ENCODE measurements around the gene SCN5A. TPM values are rescaled to one million over a fixed set of nuclear protein-coding genes. Genes with fewer than 3 reads are reported as not detected.
A peak's percentile ranks its signal among the peaks of the same experiment; 100 is the strongest.

SCN5A gene
- total RNA-seq (under 1 TPM; 0.09 to 0.97 TPM), polyA plus RNA-seq (ENCODE audit: insufficient read length in 6 of 6) (under 1 TPM; 0.54 to 0.97 (median 0.83) TPM)
- long read RNA-seq, donor 1 = 0 reads
- long read RNA-seq, donor 2 = 0 reads
- long read RNA-seq, donor 3 = 0 reads
- long read RNA-seq, donor 4 = 0 reads
- long read RNA-seq, donor 5 = 0 reads
- long read RNA-seq, donor 6 = 0 reads
- long read RNA-seq, donor 7 = 0 reads
- long read RNA-seq, donor 8 = 0 reads
- long read RNA-seq, donor 9 = 0 reads
- long read RNA-seq, donor 10 = 0 reads
- long read RNA-seq, donor 11 = 0 reads
- long read RNA-seq, donor 12 = 0 reads

DNA sequence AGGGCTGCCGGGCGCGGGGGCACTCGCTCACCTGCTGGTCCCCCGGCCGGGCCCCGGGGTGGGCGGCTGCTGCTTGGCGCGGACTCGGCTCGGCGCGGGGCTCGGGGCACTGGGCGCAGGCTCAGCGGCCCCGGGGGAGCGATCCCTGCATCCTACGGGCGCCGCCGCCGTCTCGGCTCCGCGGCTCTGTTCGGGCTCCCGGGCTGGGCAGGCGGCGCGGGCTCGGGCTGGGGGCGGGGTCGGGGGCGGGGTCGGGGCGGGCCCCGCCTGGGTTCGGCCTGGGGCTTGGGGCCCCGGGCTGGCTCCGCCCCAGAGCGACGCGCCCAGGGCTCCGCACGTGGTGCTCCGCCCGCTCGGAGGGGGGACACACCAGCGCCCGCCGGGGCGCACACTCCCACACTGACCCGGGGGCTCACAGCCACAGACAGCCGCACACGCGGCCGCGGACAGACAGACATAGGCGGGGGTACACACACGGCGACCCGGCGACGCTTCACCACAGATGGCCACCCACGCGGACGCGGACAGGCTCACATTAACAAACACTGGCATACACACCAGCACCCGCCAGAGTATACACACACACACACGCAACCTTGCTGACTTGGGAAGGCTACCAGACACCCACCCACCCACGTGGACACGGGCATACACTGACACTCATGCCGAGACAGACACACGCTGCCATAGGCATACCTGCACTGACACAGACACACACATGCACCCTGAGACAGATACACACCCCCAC lies at the start of gene SCN5A:
TSS of gene SCN5A (minus strand) at position 188 of the 748 bp plus-strand sequence. CDS start 16,380 bp downstream, outside the sequence.
- H3K27ac ChIP-seq = no peak within 1 kb of the TSS
- DNase-seq (peak in 3 of 4 donors; percentile 43 to 88 (median 77)), ATAC-seq (peak; percentile 90)
- H3K4me3 ChIP-seq = peak within 1 kb of the TSS; percentile 22 to 27
- no peaks in the 10 kb centered on the region for H3K36me3 ChIP-seq
- peaks cover 5 to 23% of the 10 kb centered on the region in 2 donors for H3K4me1 ChIP-seq
- peaks cover 30 to 98% of the 10 kb centered on the region in 2 donors for H3K27me3 ChIP-seq
- peaks cover 0 to 1% of the 10 kb centered on the region in 2 donors for H3K9me3 ChIP-seq
- intact Hi-C loops (cut with DNase I) = loop anchor here in 1 of 2 donors (5.0 kb wide), 1 partner anchor 127 kb away; no protein-coding TSS in a partner anchor
- TF ChIP-seq, protein P1, sequence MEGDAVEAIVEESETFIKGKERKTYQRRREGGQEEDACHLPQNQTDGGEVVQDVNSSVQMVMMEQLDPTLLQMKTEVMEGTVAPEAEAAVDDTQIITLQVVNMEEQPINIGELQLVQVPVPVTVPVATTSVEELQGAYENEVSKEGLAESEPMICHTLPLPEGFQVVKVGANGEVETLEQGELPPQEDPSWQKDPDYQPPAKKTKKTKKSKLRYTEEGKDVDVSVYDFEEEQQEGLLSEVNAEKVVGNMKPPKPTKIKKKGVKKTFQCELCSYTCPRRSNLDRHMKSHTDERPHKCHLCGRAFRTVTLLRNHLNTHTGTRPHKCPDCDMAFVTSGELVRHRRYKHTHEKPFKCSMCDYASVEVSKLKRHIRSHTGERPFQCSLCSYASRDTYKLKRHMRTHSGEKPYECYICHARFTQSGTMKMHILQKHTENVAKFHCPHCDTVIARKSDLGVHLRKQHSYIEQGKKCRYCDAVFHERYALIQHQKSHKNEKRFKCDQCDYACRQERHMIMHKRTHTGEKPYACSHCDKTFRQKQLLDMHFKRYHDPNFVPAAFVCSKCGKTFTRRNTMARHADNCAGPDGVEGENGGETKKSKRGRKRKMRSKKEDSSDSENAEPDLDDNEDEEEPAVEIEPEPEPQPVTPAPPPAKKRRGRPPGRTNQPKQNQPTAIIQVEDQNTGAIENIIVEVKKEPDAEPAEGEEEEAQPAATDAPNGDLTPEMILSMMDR (IDR thresholded peaks at IDR 0.05) = no peak

DNA sequence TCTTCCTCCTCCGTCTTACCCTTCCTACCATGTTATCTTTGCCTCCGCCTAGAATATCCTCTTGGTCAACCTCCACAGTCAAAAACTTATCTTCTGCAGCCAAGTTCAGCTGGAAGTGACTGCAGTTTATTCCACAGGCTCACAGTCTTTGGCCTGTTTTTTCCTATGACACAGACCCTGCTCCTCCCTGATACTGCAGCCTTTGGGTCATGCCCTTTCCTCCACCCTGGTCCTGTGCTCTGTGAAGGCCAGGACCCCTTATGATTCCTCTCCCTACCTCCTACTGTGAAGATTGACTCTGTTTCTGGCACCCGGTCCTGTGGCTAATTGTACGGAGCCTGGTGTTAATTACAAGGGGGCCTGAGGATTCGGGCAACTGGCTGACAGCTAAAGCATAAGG lies 49.3 kb upstream of the SCN5A start:
- ATAC-seq (no peak), DNase-seq (no peak)
- H3K4me3 ChIP-seq = no peak overlapping the region
- H3K4me1 ChIP-seq = no peaks in the 10 kb centered on the region
- TF ChIP-seq, protein P1 (IDR thresholded peaks at IDR 0.05) = no peak
- intact Hi-C loops (cut with DNase I) = no loop called here
- H3K27me3 ChIP-seq = no peaks in the 10 kb centered on the region
- H3K9me3 ChIP-seq = no peaks in the 10 kb centered on the region
- H3K27ac ChIP-seq = no peak overlapping the region
- no peaks in the 10 kb centered on the region for H3K36me3 ChIP-seq

DNA sequence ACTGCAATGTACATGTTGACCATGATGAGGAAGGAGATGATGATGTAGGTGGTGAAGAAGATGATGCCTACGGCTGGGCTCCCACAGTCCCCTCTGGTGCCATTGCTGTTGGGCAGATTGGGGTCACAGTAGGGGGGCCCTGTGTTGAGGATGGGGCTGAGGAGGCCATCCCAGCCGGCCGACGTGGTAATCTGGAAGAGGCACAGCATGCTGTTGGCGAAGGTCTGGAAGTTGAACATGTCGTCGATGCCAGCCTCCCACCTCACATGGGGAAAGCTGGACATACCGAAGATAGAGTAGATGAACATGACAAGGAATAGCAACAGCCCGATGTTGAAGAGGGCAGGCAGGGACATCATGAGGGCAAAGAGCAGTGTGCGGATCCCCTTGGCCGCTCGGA lies 48.6 kb upstream of the SCN5A start:
- no peaks in the 10 kb centered on the region for H3K9me3 ChIP-seq
- no peak for DNase-seq
- H3K4me1 ChIP-seq = no peaks in the 10 kb centered on the region
- no peak for ATAC-seq
- intact Hi-C loops (cut with DNase I) = no loop called here
- TF ChIP-seq, protein P1 (IDR thresholded peaks at IDR 0.05) = no peak
- no peaks in the 10 kb centered on the region for H3K27me3 ChIP-seq
- no peak overlapping the region for H3K4me3 ChIP-seq
- no peak overlapping the region for H3K27ac ChIP-seq
- no peaks in the 10 kb centered on the region for H3K36me3 ChIP-seq

DNA sequence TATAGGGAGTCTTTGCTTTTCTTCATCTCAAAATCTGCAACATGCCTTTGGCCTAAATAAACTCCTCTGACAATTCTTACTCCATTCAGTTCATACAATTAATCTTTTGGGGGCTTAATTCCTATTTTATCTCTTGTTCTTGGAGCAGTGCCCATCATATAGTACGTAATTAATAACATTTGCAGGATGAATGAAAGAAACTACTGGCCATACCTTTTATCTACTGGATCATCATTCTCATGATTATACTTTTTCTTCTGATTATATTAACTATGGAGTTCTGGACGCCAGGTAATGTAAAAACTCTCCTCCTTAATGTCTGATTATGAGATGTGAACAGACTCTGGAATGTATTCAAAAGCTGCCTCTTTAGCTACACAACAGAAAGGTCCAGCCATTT lies 46.5 kb upstream of the SCN5A start:
- DNase-seq (no peak), ATAC-seq (no peak)
- Histone ChIP-seq H3K27me3 (no peaks in the 10 kb centered on the region), H3K36me3 (no peaks in the 10 kb centered on the region), H3K4me3 (no peak overlapping the region), H3K27ac (no peak overlapping the region), H3K9me3 (no peaks in the 10 kb centered on the region), H3K4me1 (no peaks in the 10 kb centered on the region)
- intact Hi-C loops (cut with DNase I) = no loop called here
- TF ChIP-seq, protein P1 (IDR thresholded peaks at IDR 0.05) = no peak

DNA sequence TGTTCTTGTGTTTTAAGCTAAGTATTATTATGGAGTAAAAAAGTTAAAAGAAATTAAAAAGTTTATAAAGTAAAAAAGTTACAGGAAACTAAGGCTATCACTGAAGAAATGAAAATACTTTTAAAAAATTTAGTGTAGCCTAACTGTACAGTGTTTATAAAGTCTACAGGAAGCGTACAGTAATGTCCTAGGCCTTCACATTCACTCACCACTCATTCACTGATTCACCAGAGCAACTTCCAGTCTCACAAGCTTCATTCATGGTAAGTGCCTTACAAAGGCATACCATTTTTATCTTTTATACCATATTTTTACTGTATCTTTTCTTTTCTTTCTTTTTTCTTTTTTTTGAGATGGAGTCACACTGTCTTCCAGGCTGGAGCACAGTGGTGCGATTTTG lies 40.7 kb upstream of the SCN5A start:
- no peaks in the 10 kb centered on the region for H3K27me3 ChIP-seq
- intact Hi-C loops (cut with DNase I) = no loop called here
- no peaks in the 10 kb centered on the region for H3K9me3 ChIP-seq
- ATAC-seq = no peak
- TF ChIP-seq, protein P1 (IDR thresholded peaks at IDR 0.05) = no peak
- H3K4me3 ChIP-seq = no peak overlapping the region
- DNase-seq = no peak
- H3K4me1 ChIP-seq = no peaks in the 10 kb centered on the region
- no peak overlapping the region for H3K27ac ChIP-seq
- no peaks in the 10 kb centered on the region for H3K36me3 ChIP-seq

Data from left lung (tissue), 14 donors.